Naive thymus-derived CD4-positive, alpha-beta T cell (primary cell): Measurements from ENCODE around the gene TNS3. TPM values are rescaled to one million over a fixed set of nuclear protein-coding genes. Genes with fewer than 3 reads are reported as not detected.

Experiments used
- ATAC-seq: fragments of 150-1000 bp; cut with Tn5 transposase; 2 replicates; pipeline ENCODE4 v1.10.0; 2021; ENCODE audit warnings: mild to moderate bottlenecking, moderate library complexity
- CTCF ChIA-PET: fragments of 350-600 bp; sonication (Branson Sonifier 250); formaldehyde crosslinking; loops from one replicate; lab custom pipeline; 2021; ENCODE audit warnings: antibody characterized with exemption; lab: Charles Lee
- POLR2A ChIA-PET: fragments of 350-600 bp; sonication (Branson Sonifier 250); formaldehyde crosslinking; loops from one replicate; lab custom pipeline; 2021; ENCODE audit warnings: antibody characterized with exemption, inconsistent platforms; lab: Charles Lee
- DNase-seq, 9 donors: peaks; one replicate each; pipeline versions ENCODE4 v3.0.0 to v3.0.0-alpha.2; 2020 to 2022; ENCODE audit warnings: mixed read lengths in 1 of 9
- H3K27ac ChIP-seq: one replicate; pipeline ENCODE4 v1.7.0; 2013; ENCODE audit warnings: mild to moderate bottlenecking, low read depth, low read length, moderate library complexity
- H3K27me3 ChIP-seq, 2 donors: one replicate each; pipeline ENCODE4 v1.7.0; 2013; ENCODE audit warnings: low read length in 2 of 2, mild to moderate bottlenecking in 2 of 2, moderate library complexity in 2 of 2; ENCODE audit not compliant: control insufficient read depth in 2 of 2, insufficient read depth in 2 of 2
- H3K36me3 ChIP-seq, 3 experiments: 1 replicate in 2 of 3; 2 replicates in 1 of 3; pipeline ENCODE4 v1.7.0; 2013; ENCODE audit warnings: low read length in 3 of 3, mild to moderate bottlenecking in 3 of 3, moderate library complexity in 1 of 3; ENCODE audit not compliant: insufficient read depth in 3 of 3, control insufficient read depth in 2 of 3
- H3K4me1 ChIP-seq, 2 donors: one replicate each; pipeline ENCODE4 v1.7.0; 2013; ENCODE audit warnings: low read length in 2 of 2, mild to moderate bottlenecking in 2 of 2, moderate library complexity in 1 of 2; ENCODE audit not compliant: control insufficient read depth in 2 of 2, insufficient read depth in 2 of 2
- H3K4me3 ChIP-seq: 2 replicates; pipeline ENCODE4 v1.7.0; 2013; ENCODE audit warnings: mild to moderate bottlenecking, low read length
- H3K9me3 ChIP-seq, 3 experiments: 1 replicate in 2 of 3; 2 replicates in 1 of 3; pipeline ENCODE4 v1.7.0; 2013; ENCODE audit warnings: low read length in 3 of 3; ENCODE audit not compliant: control insufficient read depth in 2 of 3
- H3K27ac Mint-ChIP-seq, 9 donors: one replicate each; pipeline ENCODE4 v1.8.0; 2020 to 2022; ENCODE audit warnings: mixed read lengths in 9 of 9, mild to moderate bottlenecking in 8 of 9, moderate library complexity in 5 of 9, inconsistent platforms in 2 of 9
- H3K27me3 Mint-ChIP-seq, 5 donors: one replicate each; pipeline ENCODE4 v1.8.0; 2021 to 2022; ENCODE audit warnings: mixed read lengths in 5 of 5, mild to moderate bottlenecking in 1 of 5
- H3K36me3 Mint-ChIP-seq, 5 donors: one replicate each; pipeline ENCODE4 v1.8.0; 2020 to 2022; ENCODE audit warnings: mixed read lengths in 5 of 5, mild to moderate bottlenecking in 3 of 5, inconsistent platforms in 1 of 5
- H3K4me1 Mint-ChIP-seq, 7 donors: one replicate each; pipeline ENCODE4 v1.8.0; 2020 to 2022; ENCODE audit warnings: mixed read lengths in 7 of 7, mild to moderate bottlenecking in 3 of 7, inconsistent platforms in 1 of 7
- H3K4me3 Mint-ChIP-seq, 10 donors: one replicate each; pipeline ENCODE4 v1.8.0; 2020 to 2022; ENCODE audit warnings: mild to moderate bottlenecking in 10 of 10, mixed read lengths in 10 of 10, moderate library complexity in 6 of 10, inconsistent platforms in 2 of 10
- H3K9me3 Mint-ChIP-seq, 11 donors: one replicate each; pipeline ENCODE4 v1.8.0; 2020 to 2022; ENCODE audit warnings: mixed read lengths in 11 of 11, mild to moderate bottlenecking in 4 of 11, inconsistent platforms in 1 of 11, moderate library complexity in 1 of 11
- intact Hi-C, 2 donors: fragments of 100-400 bp; cut with micrococcal nuclease; formaldehyde crosslinking; loops; one replicate each; pipeline ENCODE4 v1.15.1; 2023
- polyA plus RNA-seq, 2 donors: library from polyadenylated mRNA; unstranded; fragments of 300-500 nt; fragmentation: Illumina TruSeq; gene quantifications; one replicate each; pipeline ENCODE4 v1.2.3, GENCODE V29; 2021
- total RNA-seq, 6 experiments: library from RNA in 5 of 6; stranded (reverse) in 5 of 6; gene quantifications; 1 replicate in 5 of 6; 2 replicates in 1 of 6; pipeline ENCODE4 v1.2.3 and lab custom pipeline; 2021 to 2026

The TNS3 gene
- total and polyA plus RNA-seq, 7 experiments from 2014 or later = 0.85 to 38.3 (median 2.6) TPM; not detected in 2

DNA sequence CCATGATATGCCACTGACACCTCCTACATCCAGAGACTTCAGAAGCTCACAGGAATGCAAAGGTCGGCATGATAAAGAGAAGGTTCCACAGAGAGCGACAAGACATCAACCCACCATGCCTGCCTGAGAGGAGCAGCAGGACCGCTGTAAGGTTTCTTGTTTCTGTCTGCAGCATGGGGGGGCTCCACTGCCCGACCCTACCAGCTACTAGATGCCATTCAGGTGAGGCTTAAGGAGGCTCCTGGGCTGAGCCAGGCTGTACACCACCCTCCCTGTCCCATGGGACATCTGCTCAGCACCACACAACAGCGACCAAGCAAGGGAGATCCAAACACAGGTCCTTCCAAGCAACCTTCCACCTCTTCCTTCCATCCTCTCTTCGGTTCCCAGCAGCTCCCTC is 234.6 kb downstream of the TNS3 start:
- no peak overlapping the region for H3K27ac ChIP-seq
- ChIA-PET CTCF (no interaction called here), POLR2A (no interaction called here)
- Mint-ChIP-seq H3K9me3 (no peaks in the 10 kb centered on the region), H3K4me1 (no peaks in the 10 kb centered on the region), H3K27ac (no peak overlapping the region), H3K4me3 (no peak overlapping the region), H3K27me3 (peaks cover 0 to 4% (median 0%) of the 10 kb centered on the region in 5 donors), H3K36me3 (no peaks in the 10 kb centered on the region)
- no peak for ATAC-seq
- H3K9me3 ChIP-seq = no peaks in the 10 kb centered on the region
- intact Hi-C loops = no loop called here
- no peaks in the 10 kb centered on the region for H3K36me3 ChIP-seq
- H3K4me1 ChIP-seq = no peaks in the 10 kb centered on the region
- H3K4me3 ChIP-seq = no peak overlapping the region
- no peak for DNase-seq
- no peaks in the 10 kb centered on the region for H3K27me3 ChIP-seq

DNA sequence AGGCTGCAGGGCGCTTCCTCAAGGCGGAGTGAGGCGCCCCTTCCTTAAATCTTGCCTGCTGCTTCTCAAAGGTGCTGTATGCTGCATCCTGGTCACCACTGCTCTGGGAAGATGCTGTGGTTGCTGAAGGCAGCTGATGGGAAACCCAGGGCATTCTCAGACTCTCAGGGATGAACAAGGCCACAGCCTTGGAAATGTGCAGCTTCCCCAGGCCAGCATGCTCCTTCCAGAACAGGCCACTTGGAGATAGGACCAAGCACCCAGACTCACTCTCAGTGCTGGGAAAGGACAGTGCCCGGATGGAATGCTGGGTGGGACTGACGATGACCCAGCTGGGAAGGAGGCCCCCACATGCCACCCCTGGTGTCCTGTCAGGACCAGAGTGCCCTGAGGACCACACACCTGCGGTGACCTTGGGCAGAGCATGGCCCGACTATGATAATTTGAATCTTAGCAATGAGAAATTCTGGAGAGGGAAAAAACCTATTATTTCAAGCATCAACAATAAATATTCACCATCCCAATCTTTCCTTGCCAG is 235.5 kb downstream of the TNS3 start:
- Histone ChIP-seq H3K36me3 (no peaks in the 10 kb centered on the region), H3K4me1 (no peaks in the 10 kb centered on the region), H3K27me3 (no peaks in the 10 kb centered on the region), H3K27ac (no peak overlapping the region), H3K4me3 (no peak overlapping the region), H3K9me3 (no peaks in the 10 kb centered on the region)
- Mint-ChIP-seq H3K4me1 (no peaks in the 10 kb centered on the region), H3K36me3 (no peaks in the 10 kb centered on the region), H3K27ac (no peak overlapping the region), H3K27me3 (peaks cover 0 to 4% (median 0%) of the 10 kb centered on the region in 5 donors), H3K9me3 (no peaks in the 10 kb centered on the region), H3K4me3 (no peak overlapping the region)
- intact Hi-C loops = no loop called here
- no peak for DNase-seq
- CTCF ChIA-PET = no interaction called here
- POLR2A ChIA-PET = no interaction called here
- ATAC-seq = no peak

DNA sequence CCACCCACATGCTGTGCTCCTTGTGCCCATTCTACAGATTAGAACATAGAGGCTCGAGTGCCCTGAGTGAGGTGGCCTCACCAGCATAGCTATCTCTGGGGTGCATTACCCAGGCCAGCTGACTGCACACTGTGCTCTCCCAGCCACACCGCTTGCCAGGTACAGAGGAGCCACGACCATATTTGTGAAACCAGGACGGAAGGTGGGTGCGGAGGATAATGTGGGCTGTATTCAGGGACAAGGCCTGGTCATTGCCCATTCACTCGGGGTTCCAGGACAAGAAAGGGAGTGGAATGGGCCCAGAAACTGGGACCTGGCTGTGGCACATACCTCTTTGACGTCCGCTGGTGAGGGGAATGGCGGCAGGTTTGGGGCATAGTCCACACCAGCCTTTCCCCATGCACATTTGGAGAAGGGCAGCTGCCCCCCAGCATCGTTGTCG is 236.0 kb downstream of the TNS3 start:
- intact Hi-C loops = no loop called here
- H3K36me3 Mint-ChIP-seq = no peaks in the 10 kb centered on the region
- no peaks in the 10 kb centered on the region for H3K27me3 ChIP-seq
- no peak overlapping the region for H3K4me3 Mint-ChIP-seq
- DNase-seq (no peak), ATAC-seq (no peak)
- CTCF ChIA-PET = no interaction called here
- no peaks in the 10 kb centered on the region for H3K4me1 Mint-ChIP-seq
- no peaks in the 10 kb centered on the region for H3K9me3 Mint-ChIP-seq
- no peaks in the 10 kb centered on the region for H3K36me3 ChIP-seq
- POLR2A ChIA-PET = no interaction called here
- no peaks in the 10 kb centered on the region for H3K9me3 ChIP-seq
- H3K4me1 ChIP-seq = no peaks in the 10 kb centered on the region
- no peak overlapping the region for H3K4me3 ChIP-seq
- no peak overlapping the region for H3K27ac ChIP-seq
- peaks cover 0 to 4% (median 0%) of the 10 kb centered on the region in 5 donors for H3K27me3 Mint-ChIP-seq
- no peak overlapping the region for H3K27ac Mint-ChIP-seq

DNA sequence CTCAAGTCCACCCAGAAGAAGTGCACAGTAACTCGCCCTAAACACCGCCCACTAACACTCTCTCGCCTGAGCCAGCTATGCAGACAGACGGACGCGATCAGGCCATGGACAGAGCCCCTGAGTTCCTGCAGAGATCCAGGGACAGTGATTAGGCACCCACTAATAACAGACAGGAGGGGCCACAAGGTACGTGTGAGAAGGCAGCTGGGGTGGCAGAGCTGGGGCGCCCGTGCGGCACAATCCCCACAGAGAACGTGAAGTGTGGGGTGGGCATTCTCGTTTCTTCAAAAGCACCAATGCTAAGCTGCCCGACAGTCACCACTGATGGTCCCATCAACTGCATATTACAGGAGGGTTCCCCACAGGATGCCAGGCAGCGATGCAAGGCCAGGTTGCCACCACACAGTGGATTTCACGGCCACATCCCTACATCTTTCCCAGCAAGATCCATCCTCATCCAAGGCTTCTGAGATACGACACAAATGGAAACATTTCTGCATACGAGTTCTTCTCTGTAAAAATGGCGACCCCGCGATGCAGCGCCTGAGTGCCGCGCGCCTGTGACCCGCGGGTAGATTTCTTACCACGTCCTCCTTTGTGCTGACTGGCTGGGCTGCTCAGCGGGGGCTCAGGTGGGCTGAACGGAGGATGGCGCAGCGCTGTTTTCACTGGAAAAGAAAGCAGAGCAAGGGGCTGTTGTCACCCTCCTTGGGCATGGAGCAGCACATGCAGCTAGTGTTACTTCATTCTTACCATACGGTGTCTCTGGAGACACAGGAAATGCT is 237.5 kb downstream of the TNS3 start:
- H3K27ac Mint-ChIP-seq = no peak overlapping the region
- H3K4me1 ChIP-seq = no peaks in the 10 kb centered on the region
- CTCF ChIA-PET = no interaction called here
- H3K4me3 ChIP-seq = no peak overlapping the region
- H3K27me3 ChIP-seq = no peaks in the 10 kb centered on the region
- H3K9me3 Mint-ChIP-seq = no peaks in the 10 kb centered on the region
- H3K4me3 Mint-ChIP-seq = no peak overlapping the region
- intact Hi-C loops = no loop called here
- DNase-seq (no peak), ATAC-seq (no peak)
- H3K36me3 Mint-ChIP-seq = no peaks in the 10 kb centered on the region
- POLR2A ChIA-PET = no interaction called here
- H3K4me1 Mint-ChIP-seq = no peaks in the 10 kb centered on the region
- H3K27ac ChIP-seq = no peak overlapping the region
- no peaks in the 10 kb centered on the region for H3K36me3 ChIP-seq
- peaks cover 0 to 4% (median 0%) of the 10 kb centered on the region in 5 donors for H3K27me3 Mint-ChIP-seq
- H3K9me3 ChIP-seq = no peaks in the 10 kb centered on the region

DNA sequence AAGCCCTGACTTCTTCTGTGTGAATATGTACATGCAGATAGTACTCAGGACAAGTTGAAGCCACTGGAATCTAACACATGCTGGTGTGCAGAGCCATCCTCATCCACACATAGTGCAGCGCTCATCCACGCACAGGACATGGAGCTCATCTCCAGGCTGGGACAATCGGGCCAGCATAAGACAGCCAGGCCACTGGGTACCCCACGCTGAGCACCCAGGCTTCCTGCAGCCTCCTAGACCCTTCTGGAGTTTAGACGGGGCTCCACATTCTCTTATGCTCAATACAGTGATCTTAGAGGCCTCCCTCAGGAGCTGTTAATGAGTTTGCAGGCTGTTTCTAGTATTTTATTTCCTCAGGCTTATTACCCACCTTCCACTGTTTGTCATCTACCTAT is 238.9 kb downstream of the TNS3 start:
- Mint-ChIP-seq H3K9me3 (no peaks in the 10 kb centered on the region), H3K4me1 (no peaks in the 10 kb centered on the region), H3K27ac (no peak overlapping the region), H3K36me3 (no peaks in the 10 kb centered on the region), H3K27me3 (peaks cover 0 to 4% (median 0%) of the 10 kb centered on the region in 5 donors), H3K4me3 (no peak overlapping the region)
- intact Hi-C loops = no loop called here
- Histone ChIP-seq H3K4me1 (no peaks in the 10 kb centered on the region), H3K4me3 (no peak overlapping the region), H3K27ac (no peak overlapping the region), H3K9me3 (no peaks in the 10 kb centered on the region), H3K27me3 (no peaks in the 10 kb centered on the region), H3K36me3 (no peaks in the 10 kb centered on the region)
- ChIA-PET POLR2A (no interaction called here), CTCF (no interaction called here)
- DNase-seq (no peak), ATAC-seq (no peak)

DNA sequence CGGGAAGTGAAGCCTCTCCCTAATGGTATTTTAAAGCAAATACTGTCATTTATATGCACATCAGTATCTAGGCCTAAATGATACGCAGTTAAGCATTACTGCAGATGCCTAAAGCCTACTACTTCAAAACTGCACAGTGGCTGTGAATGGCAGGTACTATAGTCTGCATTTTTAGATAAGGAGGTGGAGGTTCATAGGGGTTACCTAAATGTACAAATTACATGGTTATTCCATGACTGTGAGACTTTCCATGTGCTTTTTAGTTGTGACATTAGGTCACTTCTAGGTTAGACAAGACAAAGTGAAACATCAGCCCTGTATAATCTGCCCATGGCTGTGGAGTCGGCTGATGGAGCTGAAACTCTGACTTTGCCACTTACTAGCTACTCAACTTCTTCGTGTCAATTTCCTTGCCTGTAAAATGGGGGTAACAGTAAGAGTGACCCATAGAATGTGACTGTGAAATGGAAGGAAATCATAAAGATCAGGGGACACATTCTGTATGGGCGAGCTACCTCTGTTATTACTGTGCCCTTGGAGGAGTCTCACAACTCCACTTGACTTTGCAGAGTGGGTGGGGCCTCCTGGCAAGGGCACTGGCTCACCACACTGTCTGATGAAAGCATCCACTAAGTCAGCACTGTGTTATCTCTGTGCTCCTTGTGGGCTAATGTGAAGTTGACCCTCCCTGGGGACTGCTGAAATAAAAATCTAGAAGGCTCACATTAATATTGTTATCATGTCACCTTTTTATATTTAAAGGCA is 239.4 kb downstream of the TNS3 start:
- Mint-ChIP-seq H3K36me3 (no peaks in the 10 kb centered on the region), H3K4me3 (no peak overlapping the region), H3K27me3 (peaks cover 0 to 4% (median 0%) of the 10 kb centered on the region in 5 donors), H3K9me3 (peaks cover 0 to 4% (median 0%) of the 10 kb centered on the region in 11 donors), H3K27ac (no peak overlapping the region), H3K4me1 (no peaks in the 10 kb centered on the region)
- POLR2A ChIA-PET = no interaction called here
- Histone ChIP-seq H3K36me3 (no peaks in the 10 kb centered on the region), H3K9me3 (no peaks in the 10 kb centered on the region), H3K4me1 (no peaks in the 10 kb centered on the region), H3K27ac (no peak overlapping the region), H3K27me3 (no peaks in the 10 kb centered on the region), H3K4me3 (no peak overlapping the region)
- ATAC-seq (no peak), DNase-seq (no peak)
- intact Hi-C loops = no loop called here
- CTCF ChIA-PET = no interaction called here
